HepG2 (cell line): Measurements from ENCODE around the gene IRS2. TPM values are rescaled to one million over a fixed set of nuclear protein-coding genes. Genes with fewer than 3 reads are reported as not detected.

Experiments
- ATAC-seq: fragments of 200-7000 bp; cut with Tn5 transposase; 3 replicates; pipeline ENCODE4 v1.9.1; 2020; ENCODE audit warnings: mild to moderate bottlenecking, moderate library complexity
- BruUV-seq: library from RNA; stranded (reverse); fragments of 400-500 nt; replicated peaks from 2 replicates; lab custom pipeline; 2021; lab: Mats Ljungman, UMichigan
- CTCF ChIA-PET: fragments of 300-600 bp; formaldehyde crosslinking; extraction: SDS; loops from one replicate; lab custom pipeline; 2021; ENCODE audit warnings: low total read pairs, inconsistent platforms, low intra/inter-chr PET ratio; lab: Yijun Ruan, JAX
- POLR2A ChIA-PET: fragments of 350-600 bp; sonication (Branson Sonifier 250); formaldehyde crosslinking; loops from one replicate; lab custom pipeline; 2020; ENCODE audit warnings: antibody characterized with exemption, inconsistent platforms; lab: Yijun Ruan, JAX
- DNase-seq: peaks from one replicate; pipeline ENCODE4 v3.0.0-alpha.2; 2015; ENCODE audit warnings: low spot score
- FAIRE-seq: peaks from 3 replicates; lab custom pipeline; 2011; peaks lifted over from hg19 to GRCh38; lab: Jason Lieb, UNC
- H2AFZ ChIP-seq: one replicate; pipeline ENCODE4 v1.6.1; 2011; ENCODE audit warnings: low read length, inconsistent platforms
- H3K27ac ChIP-seq: fragments of 300-600 bp; 3 replicates; pipeline ENCODE4 v1.8.0; 2011; ENCODE audit warnings: mixed run types, mild to moderate bottlenecking, mixed read lengths, low read length, inconsistent platforms; ENCODE audit not compliant: insufficient read depth; ENCODE audit errors: extremely low read length
- H3K27me3 ChIP-seq, 2 experiments: fragments of 200-600 bp in 1 of 2; 2 replicates in 1 of 2; 3 replicates in 1 of 2; pipeline versions ENCODE4 v1.6.0 to v1.8.0; 2011; ENCODE audit warnings: low read length in 2 of 2, mild to moderate bottlenecking in 2 of 2, moderate library complexity in 2 of 2, inconsistent platforms in 1 of 2; ENCODE audit not compliant: insufficient read depth in 2 of 2, control insufficient read depth in 1 of 2
- H3K36me3 ChIP-seq, 2 experiments: fragments of 200-600 bp in 1 of 2; replicated peaks in 1 of 2; 2 replicates in 1 of 2; 3 replicates in 1 of 2; pipeline versions ENCODE4 v1.5.1 to v1.8.0; 2011; ENCODE audit warnings: low read length in 2 of 2, inconsistent platforms in 1 of 2; ENCODE audit not compliant: insufficient read depth in 2 of 2, control insufficient read depth in 1 of 2
- H3K4me1 ChIP-seq: 2 replicates; pipeline ENCODE4 v1.5.1; 2012; ENCODE audit warnings: low read length, inconsistent platforms; ENCODE audit not compliant: insufficient read depth
- H3K4me2 ChIP-seq: 2 replicates; pipeline ENCODE4 v1.6.0; 2011; ENCODE audit warnings: low read depth, low read length, inconsistent platforms
- H3K4me3 ChIP-seq, 3 experiments: fragments of 200-600 bp in 1 of 3; sonication (generic), shearing (Covaris generic) in 1 of 3; replicated peaks in 1 of 3; 2 replicates each; pipeline ENCODE4 v1.5.1; 2011 to 2016; ENCODE audit warnings: low read length in 3 of 3, inconsistent platforms in 2 of 3, low read depth in 2 of 3, mild to moderate bottlenecking in 2 of 3, control low read depth in 1 of 3, mixed read lengths in 1 of 3; ENCODE audit not compliant: insufficient read depth in 1 of 3
- H3K79me2 ChIP-seq: one replicate; pipeline ENCODE4 v1.6.1; 2011; ENCODE audit warnings: low read length, inconsistent platforms; ENCODE audit not compliant: insufficient read depth
- H3K9ac ChIP-seq: 2 replicates; pipeline ENCODE4 v1.6.0; 2011; ENCODE audit warnings: mild to moderate bottlenecking, low read depth, low read length, inconsistent platforms; ENCODE audit not compliant: insufficient read depth
- H3K9me3 ChIP-seq: 2 replicates; pipeline ENCODE4 v1.5.1; 2012; ENCODE audit warnings: mild to moderate bottlenecking, low read length
- H4K20me1 ChIP-seq: 2 replicates; pipeline ENCODE4 v1.6.0; 2011; ENCODE audit warnings: inconsistent platforms, mild to moderate bottlenecking, low read length, moderate library complexity; ENCODE audit not compliant: insufficient read depth
- DMAP1 ChIP-seq: IDR thresholded peaks from 2 replicates; pipeline ENCODE4 v1.6.1; 2016
- MIER2 ChIP-seq: IDR thresholded peaks from 2 replicates; pipeline ENCODE4 v1.6.1; 2016; ENCODE audit warnings: missing biosample characterization, missing genetic modification reagents
- NPAS2 ChIP-seq: sonication (generic); formaldehyde crosslinking; IDR thresholded peaks from 2 replicates; pipeline ENCODE4 v1.8.0; 2022; ENCODE audit warnings: mild to moderate bottlenecking, missing genetic modification reagents, borderline replicate concordance
- PHF21A ChIP-seq: sonication (generic); formaldehyde crosslinking; IDR thresholded peaks from 2 replicates; pipeline ENCODE4 v1.5.0; 2020; ENCODE audit warnings: mild to moderate bottlenecking, missing genetic modification reagents
- ZNF18 ChIP-seq: sonication (generic); formaldehyde crosslinking; IDR thresholded peaks from 2 replicates; pipeline ENCODE4 v1.8.0; 2022; ENCODE audit warnings: mild to moderate bottlenecking, missing genetic modification reagents; ENCODE audit not compliant: insufficient replicate concordance
- WGBS: methylation state at CpG from one replicate; pipeline ENCODE4 v1.1.6; 2017; ENCODE audit warnings: low lambda C conversion rate; 5-methylcytosine and 5-hydroxymethylcytosine counted together
- in situ Hi-C: cut with HindIII; loops from 2 replicates; pipeline ENCODE4 v1.10.0; 2017; ENCODE audit warnings: low pct_unique_long_range_greater_than_20kb; ENCODE audit not compliant: extremely low pct_ligation_motif_present
- intact Hi-C: fragments of 100-400 bp; cut with micrococcal nuclease; formaldehyde crosslinking; loops from one replicate; pipeline ENCODE4 v1.10.0; 2022; ENCODE audit not compliant: unreplicated experiment
- polyA plus RNA-seq, 8 experiments: library from polyadenylated mRNA; depleted of rRNA in 3 of 8; stranded (reverse) in 7 of 8; unstranded in 1 of 8; fragments of >200 nt; fragmentation: Illumina TruSeq in 4 of 8; extraction: Trizol in 4 of 8; gene quantifications; 2 replicates each; pipeline versions ENCODE4 v1.2.1 to v1.2.3, GENCODE V29; 2011 to 2016; ENCODE audit warnings: low read depth in 4 of 8, missing spikeins in 1 of 8, mixed read lengths in 1 of 8; ENCODE audit not compliant: insufficient read depth in 1 of 8
- total RNA-seq, 5 experiments: library from RNA; depleted of rRNA; stranded (reverse); fragments of >200 nt; fragmentation: Illumina TruSeq; extraction: Trizol; gene quantifications; 2 replicates each; pipeline ENCODE4 v1.2.3, GENCODE V29; 2016; ENCODE audit warnings: low read depth in 1 of 5

Gene IRS2
- total and polyA plus RNA-seq, 2 of the 13 experiments (the other 11 are each of a cell fraction or from before 2014, with no cell fraction given): 0.02 to 0.04 TPM

DNA sequence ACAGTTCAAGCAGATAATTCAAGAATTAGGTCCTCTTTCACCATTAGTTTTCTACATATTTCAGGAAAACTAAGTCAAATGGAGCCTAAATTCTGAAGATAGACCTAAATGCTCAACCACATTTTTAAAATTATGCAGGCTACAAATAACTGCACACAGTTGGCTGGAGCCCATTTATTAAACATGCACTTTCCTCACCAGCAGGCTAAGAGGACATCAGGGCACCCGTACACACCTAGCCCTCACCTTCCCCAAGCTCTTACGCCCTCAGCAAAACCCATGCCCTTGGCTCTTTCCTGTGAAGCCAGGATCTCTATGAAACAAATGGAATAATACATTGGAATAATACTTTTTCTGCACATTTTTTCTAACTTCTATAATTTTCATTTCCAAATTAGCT, 18.2 kb downstream of the IRS2 start (continued):
- TF ChIP-seq DMAP1 (CRISPR knock-in tag): no peak
- no peak for TF ChIP-seq ZNF18
- no peak for TF ChIP-seq MIER2 (CRISPR knock-in tag)
- TF ChIP-seq, all 625 proteins: peak for 0

DNA sequence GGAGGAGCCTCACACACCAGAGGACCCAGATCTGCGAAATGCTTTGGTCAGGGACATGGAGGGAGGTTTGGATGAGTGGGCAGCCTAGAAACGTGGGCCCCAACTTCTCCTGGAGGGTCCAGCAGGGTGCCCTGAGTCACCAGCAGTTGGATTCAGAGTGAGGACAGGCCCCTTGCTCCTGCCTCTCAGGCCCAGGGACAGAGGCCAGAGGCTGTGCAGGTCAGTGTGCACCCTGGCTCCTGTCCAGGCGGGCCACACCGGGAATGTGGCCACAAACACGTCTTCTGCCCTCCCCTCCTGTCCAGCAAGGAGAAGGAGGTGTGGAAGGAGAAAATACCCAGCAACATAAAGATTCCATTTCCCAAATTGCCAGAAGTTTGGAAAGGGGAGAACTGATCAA, 19.4 kb downstream of the IRS2 start:
- no peak for TF ChIP-seq NPAS2 (CRISPR knock-in tag)
- TF ChIP-seq PHF21A (CRISPR knock-in tag): no peak
- no TSS peak for BruUV-seq
- 21% methylated on average over 5 of the region's 5 CpGs for WGBS
- no peaks in the 10 kb centered on the region for H3K9me3 ChIP-seq
- POLR2A ChIA-PET: no interaction called here
- H3K36me3 ChIP-seq: no peaks in the 10 kb centered on the region
- FAIRE-seq (no peak), DNase-seq (no peak), ATAC-seq (no peak)
- no peak overlapping the region for H2AFZ ChIP-seq
- H3K4me2 ChIP-seq: no peak overlapping the region
- H4K20me1 ChIP-seq: no peaks in the 10 kb centered on the region
- H3K79me2 ChIP-seq: no peaks in the 10 kb centered on the region
- no peaks in the 10 kb centered on the region for H3K4me1 ChIP-seq
- H3K9ac ChIP-seq: no peak overlapping the region
- no peaks in the 10 kb centered on the region for H3K27me3 ChIP-seq
- CTCF ChIA-PET: no interaction called here
- no peak overlapping the region for H3K27ac ChIP-seq
- H3K4me3 ChIP-seq: no peak overlapping the region
- intact Hi-C loops: no loop called here
- in situ Hi-C loops: no loop called here
